HEK293T (cell line): ENCODE data around the gene C3orf33.

ENCODE experiments used
- CTCF ChIA-PET: fragments of 350-600 bp; formaldehyde crosslinking; extraction: SDS; loops from one replicate; lab custom pipeline; 2021; ENCODE audit warnings: antibody characterized with exemption, inconsistent platforms; lab: Yijun Ruan, JAX
- POLR2A ChIA-PET: fragments of 350-600 bp; formaldehyde crosslinking; extraction: SDS; loops from one replicate; lab custom pipeline; 2020; ENCODE audit warnings: antibody characterized with exemption, inconsistent platforms; lab: Yijun Ruan, JAX
- DNase-seq: peaks from one replicate; pipeline ENCODE4 v3.0.0; 2012; ENCODE audit warnings: mixed read lengths; ENCODE audit errors: extremely low spot score
- FOXA1 ChIP-seq: fragments of 450-650 bp; IDR thresholded peaks from 2 replicates; pipeline ENCODE4 v1.6.1; 2016; ENCODE audit warnings: mild to moderate bottlenecking

C3orf33 gene

DNA sequence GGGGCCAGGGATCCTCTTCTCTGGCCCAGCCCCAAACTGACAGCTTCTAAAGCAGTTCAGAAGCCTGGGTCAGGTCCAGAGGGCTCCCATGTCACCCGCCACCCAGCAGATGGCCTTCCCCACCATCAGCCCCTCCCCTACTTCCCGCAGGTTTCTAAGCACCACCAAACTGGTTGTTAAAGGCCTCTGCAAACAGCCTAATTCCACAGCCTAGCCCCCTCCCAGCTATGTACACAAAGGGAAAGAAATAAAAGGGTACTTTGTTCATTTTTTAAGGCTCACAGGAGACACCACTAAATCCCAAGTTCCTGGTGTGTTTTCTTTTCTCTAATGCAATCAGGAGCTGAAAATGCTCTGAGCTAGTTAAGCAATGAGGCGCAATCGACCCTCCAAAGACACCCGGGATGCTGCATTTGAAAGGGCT lies 91.8 kb downstream of the C3orf33 start:
- ChIA-PET POLR2A (no interaction called here), CTCF (no interaction called here)
- DNase-seq: no peak
- TF ChIP-seq FOXA1: no peak
